Stimulated activated CD8-positive, alpha-beta memory T cell treated with anti-CD3 and anti-CD28 coated beads, Interleukin-4, amount 100 ng/mL, for 4 hours (primary cell): ENCODE measurements around the gene ZNF710.
"Not testable (repeated sequence)": the region's sequence is repeated elsewhere in the genome, so short reads cannot be mapped to it uniquely, and the experiment has no call there.

Experiments
- DNase-seq, 2 donors: peaks; one replicate each; pipeline ENCODE4 v3.0.0-alpha.2; 2020; ENCODE audit warnings: low read depth in 2 of 2, low spot score in 1 of 2

Gene ZNF710, protein sequence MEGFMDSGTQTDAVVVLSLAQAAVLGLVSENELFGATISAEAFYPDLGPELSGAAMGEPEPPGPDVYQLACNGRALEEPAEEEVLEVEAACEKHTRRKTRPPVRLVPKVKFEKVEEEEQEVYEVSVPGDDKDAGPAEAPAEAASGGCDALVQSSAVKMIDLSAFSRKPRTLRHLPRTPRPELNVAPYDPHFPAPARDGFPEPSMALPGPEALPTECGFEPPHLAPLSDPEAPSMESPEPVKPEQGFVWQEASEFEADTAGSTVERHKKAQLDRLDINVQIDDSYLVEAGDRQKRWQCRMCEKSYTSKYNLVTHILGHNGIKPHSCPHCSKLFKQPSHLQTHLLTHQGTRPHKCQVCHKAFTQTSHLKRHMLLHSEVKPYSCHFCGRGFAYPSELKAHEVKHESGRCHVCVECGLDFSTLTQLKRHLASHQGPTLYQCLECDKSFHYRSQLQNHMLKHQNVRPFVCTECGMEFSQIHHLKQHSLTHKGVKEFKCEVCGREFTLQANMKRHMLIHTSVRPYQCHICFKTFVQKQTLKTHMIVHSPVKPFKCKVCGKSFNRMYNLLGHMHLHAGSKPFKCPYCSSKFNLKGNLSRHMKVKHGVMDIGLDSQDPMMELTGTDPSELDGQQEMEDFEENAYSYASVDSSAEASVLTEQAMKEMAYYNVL

GRCh38 chr15:90001062-90001682 lies at the start of gene ZNF710:
ZNF710 (plus strand) TSS chr15:90001324; CDS start chr15:90067138, 65,814 bp downstream.
- DNase-seq: no peak

DNA sequence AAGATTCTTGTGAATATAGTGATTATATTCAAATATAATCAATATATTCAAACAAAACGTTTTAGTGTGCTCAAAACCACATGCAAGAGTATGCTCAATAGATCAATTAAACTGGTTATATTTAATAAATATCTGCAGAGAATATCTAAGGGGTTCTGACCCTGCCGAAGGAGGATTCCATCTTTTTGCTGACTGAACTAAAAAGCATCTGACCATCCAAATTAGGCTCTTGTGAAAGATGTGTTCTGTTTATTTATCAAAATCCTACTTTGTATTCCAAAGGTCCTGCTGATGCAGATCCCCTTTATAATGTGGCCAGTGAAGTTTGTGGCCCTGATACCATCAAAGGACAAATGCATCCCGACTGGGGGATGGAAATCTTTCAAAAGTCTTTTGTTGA lies 46.6 kb upstream of the ZNF710 start:
- no peak for DNase-seq

GRCh38 chr15:89955449-89955998 lies 45.6 kb upstream of the ZNF710 start:
- DNase-seq: not testable (repeated sequence)

DNA sequence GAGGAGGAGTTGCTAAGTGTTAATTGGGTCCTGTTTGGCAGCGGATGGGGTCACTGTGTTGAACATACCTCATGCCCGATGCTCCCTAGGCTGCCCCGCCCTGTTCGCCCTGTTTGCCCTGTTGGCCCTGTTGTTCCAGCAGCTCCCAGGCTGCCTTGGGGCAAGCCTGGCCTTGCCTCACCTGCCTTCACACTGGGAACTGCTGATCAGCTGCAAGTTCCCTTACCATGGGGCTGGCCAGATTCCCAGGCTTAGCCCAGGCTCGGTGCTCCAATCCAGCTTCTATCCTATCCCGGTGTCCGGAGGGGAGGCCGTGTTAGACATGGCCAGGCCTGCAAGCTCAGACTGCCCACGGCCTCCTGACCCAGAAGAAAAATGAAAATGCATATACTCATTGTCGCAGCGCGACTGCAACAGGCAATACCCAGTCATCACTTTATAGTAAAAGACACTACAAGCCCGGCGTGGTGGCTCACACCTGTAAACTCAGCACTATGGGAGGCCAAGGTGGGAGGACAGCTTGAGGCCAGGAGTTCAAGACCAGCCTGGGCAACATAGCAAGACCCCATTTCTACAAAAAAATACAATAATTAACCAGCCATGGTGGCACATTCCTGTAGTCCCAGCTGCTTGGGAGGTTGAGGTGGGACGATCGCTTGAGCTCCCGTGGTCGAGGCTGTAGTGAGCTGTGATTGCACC lies 42.9 kb upstream of the ZNF710 start:
- DNase-seq: no peak

DNA sequence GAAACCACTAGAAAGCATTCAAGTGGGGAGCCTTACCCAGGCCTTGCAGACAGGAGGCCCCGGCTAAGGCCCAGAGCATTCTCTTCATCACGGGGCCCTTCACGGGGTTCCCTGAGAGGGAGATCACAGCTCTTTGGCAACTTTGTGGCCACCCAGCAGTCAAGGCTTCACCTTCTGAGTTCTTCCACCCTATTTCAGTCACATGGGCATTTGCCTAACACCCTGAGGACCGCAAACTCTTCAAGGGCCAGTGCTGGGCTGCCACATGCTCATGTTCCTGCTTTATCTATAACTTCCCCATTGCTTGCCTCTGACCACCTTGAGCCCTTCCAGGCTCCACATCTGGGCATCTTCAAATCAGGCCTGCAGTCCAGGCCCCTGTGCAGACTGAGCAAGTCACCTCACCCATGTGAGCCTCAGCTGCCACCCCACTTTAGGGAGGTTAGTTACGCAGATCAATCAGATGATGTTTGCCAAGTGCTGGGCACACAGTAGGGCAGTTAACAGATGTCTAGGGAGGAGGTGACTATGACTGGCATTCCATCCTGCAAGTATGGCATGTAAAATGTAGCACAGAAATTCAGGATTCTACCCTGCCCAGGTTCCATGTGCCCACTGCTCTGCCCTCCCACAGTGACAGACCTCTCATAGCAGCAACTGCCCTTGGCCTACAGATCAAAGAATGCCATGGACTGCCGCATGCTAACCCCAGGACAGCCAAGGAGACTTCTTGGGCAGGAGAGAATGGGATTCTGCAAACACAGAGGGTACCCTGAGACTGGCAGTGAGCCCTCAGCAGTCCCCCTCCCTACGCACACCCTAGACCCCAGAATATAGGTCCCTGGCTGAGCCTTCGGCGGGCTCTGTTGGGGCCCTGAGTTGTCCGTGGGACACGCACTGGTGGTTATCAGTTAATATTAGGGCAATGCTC lies 37.6 kb upstream of the ZNF710 start:
- no peak for DNase-seq

DNA sequence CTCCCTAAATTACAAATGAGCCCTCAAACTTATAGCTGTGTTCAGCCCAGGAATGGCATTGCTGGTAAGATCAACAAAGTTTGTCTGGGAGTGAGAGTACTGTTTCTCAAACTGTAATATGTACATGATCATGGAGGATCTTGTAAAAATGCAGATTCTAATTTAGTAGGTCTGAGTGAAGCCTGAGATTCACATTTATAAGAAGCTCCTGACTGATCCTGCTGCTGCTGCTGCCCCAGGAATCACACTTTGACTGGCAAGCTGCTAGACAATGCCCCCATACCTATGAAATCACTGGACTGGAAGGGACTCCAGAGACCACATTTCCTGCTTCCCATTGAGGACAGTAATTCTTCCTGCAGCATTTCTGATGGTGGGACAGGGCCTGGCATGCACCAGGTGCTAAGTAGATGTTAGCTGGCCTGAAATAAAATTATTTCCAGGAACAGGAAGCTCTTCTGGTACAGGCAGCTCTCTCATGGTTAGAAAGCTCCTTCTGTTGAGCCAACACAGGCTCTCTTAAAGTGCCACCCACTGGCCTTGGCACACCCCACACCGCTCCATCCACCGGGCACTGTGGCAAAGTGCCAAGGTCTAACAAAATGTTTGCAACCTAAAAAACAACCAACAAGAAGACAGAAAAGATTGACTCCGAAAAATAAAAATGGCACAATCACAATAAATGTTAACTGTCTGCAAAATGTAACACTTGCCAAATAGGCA lies 36.7 kb upstream of the ZNF710 start:
- DNase-seq: no peak

DNA sequence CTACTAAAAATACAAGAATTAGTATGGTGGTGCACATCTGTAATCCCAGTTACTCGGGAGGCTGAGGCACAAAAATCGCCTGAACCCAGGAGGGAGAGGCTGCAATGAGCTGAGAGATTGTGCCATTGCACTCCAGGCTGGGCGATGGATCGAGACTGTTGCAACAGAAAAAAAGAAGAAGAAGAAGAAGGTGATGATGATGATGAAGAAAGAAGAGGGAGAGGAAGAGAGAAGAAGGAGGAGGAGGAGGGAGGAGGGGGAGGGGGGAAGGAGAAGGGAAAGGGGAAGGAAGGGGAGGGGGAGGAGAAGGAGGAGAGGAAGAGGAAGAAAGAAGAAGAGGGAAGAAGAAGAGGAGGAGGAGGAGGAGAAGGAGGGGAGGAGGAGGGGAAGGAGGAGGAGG lies 33.2 kb upstream of the ZNF710 start:
- DNase-seq: no peak

- no peak for DNase-seq
Observed at GRCh38 chr15:89971592-89971997, 29.5 kb upstream of the ZNF710 start.

- DNase-seq: no peak
Observed at GRCh38 chr15:89972085-89972484, 29.0 kb upstream of the ZNF710 start.

- no peak for DNase-seq
Observed at GRCh38 chr15:89975482-89976245, 25.5 kb upstream of the ZNF710 start.

DNA sequence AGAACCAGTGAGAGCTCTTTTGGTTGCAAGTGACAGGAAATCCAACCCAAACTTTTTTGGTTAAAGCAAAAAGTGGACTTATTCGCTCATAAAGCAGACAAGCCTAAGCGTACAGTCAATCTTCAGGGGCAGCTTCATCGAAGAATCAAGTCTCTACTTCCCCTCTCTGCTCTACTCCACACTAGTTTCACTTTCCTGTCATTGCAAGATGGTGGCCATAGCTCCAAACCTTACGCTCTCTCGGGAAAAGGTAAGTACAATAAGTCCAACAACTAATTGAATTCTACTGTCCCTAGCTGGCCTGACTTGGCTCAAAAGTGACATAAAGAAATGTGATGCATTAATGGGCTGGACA lies 24.9 kb upstream of the ZNF710 start:
- DNase-seq: no peak

GRCh38 chr15:89977836-89978235 lies 23.3 kb upstream of the ZNF710 start:
- DNase-seq: not testable (repeated sequence)

- DNase-seq: no peak
Observed at GRCh38 chr15:89978914-89979313, 22.2 kb upstream of the ZNF710 start.

- no peak for DNase-seq
Observed at GRCh38 chr15:89980896-89981295, 20.2 kb upstream of the ZNF710 start.

DNA sequence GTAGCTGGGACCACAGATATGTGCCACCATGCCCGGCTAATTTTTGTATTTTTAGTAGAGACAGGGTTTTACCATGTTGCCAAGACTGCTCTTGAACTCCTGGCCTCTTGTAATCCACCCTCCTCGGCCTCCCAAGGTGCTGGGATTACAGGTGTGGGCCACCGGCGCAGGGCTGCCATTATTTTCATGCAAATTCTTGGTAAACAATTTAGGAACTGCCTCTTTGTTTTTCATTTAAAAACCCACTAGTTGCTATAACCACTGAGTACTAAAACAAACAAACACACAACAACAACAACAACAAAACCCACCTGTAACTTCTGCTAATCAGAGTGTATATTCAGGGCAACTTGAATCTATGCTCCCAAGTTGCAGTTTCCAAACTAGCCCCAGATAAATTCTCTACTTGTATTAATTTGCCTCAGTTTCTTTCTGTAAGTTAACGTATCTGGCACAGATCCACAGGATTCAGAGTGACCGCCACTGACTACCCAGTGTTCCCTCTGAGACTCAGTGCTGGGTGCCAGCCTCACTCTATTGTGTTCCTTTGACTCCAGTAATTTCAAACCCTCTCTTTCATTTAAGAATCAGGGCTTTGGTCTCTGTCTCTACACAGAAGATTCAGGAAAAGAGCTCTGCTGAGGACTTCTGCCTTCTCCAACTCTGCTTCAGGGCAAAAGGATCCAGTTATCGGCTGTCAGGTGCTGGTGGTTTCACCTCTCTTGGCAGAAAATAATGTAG lies 18.6 kb upstream of the ZNF710 start:
- no peak for DNase-seq

- no peak for DNase-seq
Observed at GRCh38 chr15:89984001-89984400, 17.1 kb upstream of the ZNF710 start.

- no peak for DNase-seq
Observed at GRCh38 chr15:89984421-89985010, 16.6 kb upstream of the ZNF710 start.

- DNase-seq: no peak
Observed at GRCh38 chr15:89985111-89985510, 16.0 kb upstream of the ZNF710 start.
